Breast epithelium (tissue), 4 donors: ENCODE results near the gene GUCD1. TPM values are rescaled to one million over a fixed set of nuclear protein-coding genes. Genes with fewer than 3 reads are reported as not detected.

Experiments used
- DNase-seq, 2 donors: peaks; one replicate each; pipeline ENCODE4 v3.0.0-alpha.2; 2019; ENCODE audit warnings: low spot score in 2 of 2
- H3K27ac ChIP-seq, 2 donors: fragments of 200-600 bp; sonication (generic) in 1 of 2; one replicate each; pipeline ENCODE4 v1.5.1; 2016 to 2019; ENCODE audit warnings: mild to moderate bottlenecking in 1 of 2
- H3K27me3 ChIP-seq, 2 donors: fragments of 200-600 bp; sonication (generic) in 1 of 2; one replicate each; pipeline versions ENCODE4 v1.5.1 to v1.6.0; 2017 to 2019; ENCODE audit warnings: control low read depth in 1 of 2, mild to moderate bottlenecking in 1 of 2
- H3K36me3 ChIP-seq: fragments of 200-600 bp; one replicate; pipeline ENCODE4 v1.5.1; 2019
- H3K4me1 ChIP-seq, 2 donors: fragments of 200-600 bp; sonication (generic); one replicate each; pipeline ENCODE4 v1.5.1; 2016 to 2019; ENCODE audit warnings: control low read depth in 1 of 2
- H3K4me3 ChIP-seq, 3 donors: fragments of 200-600 bp; sonication (generic); 1 replicate in 2 of 3; 2 replicates in 1 of 3; pipeline ENCODE4 v1.5.1; 2016 to 2019; ENCODE audit warnings: mild to moderate bottlenecking in 3 of 3, moderate library complexity in 2 of 3
- H3K9me3 ChIP-seq, 2 donors: fragments of 200-600 bp; sonication (generic) in 1 of 2; one replicate each; pipeline ENCODE4 v1.5.1; 2016 to 2019; ENCODE audit warnings: control low read depth in 1 of 2
- CTCF ChIP-seq, 3 donors: fragments of 450-650 bp; IDR thresholded peaks; one replicate each; pipeline ENCODE4 v1.5.1; 2016 to 2017; ENCODE audit warnings: antibody characterized with exemption in 3 of 3, mild to moderate bottlenecking in 3 of 3, moderate library complexity in 3 of 3
- POLR2A ChIP-seq: fragments of 450-650 bp; IDR thresholded peaks from one replicate; pipeline ENCODE4 v1.6.1; 2016; ENCODE audit warnings: antibody characterized with exemption, mild to moderate bottlenecking, moderate library complexity
- POLR2AphosphoS5 ChIP-seq, 3 donors: sonication (generic); formaldehyde crosslinking; IDR thresholded peaks; one replicate each; pipeline ENCODE4 v1.6.1; 2017; ENCODE audit warnings: antibody characterized with exemption in 3 of 3
- intact Hi-C: fragments of 100-400 bp; cut with DNase I; formaldehyde crosslinking; loops from one replicate; pipeline ENCODE4 v1.15.1; 2023; ENCODE audit warnings: low total_unique reads
- total RNA-seq, 3 donors: library from RNA; depleted of rRNA; stranded (reverse); fragments of >200 nt; gene quantifications; one replicate each; pipeline ENCODE4 v1.1.0, GENCODE V29; 2016

GUCD1 gene
- total RNA-seq, 3 donors from 2014 or later, result 89.6 to 177 (median 91.4) TPM

- no peaks in the 10 kb centered on the region for H3K9me3 ChIP-seq
- intact Hi-C loops, result no loop called here
- no peak overlapping the region for H3K4me3 ChIP-seq
- H3K27ac ChIP-seq, result no peak overlapping the region
- TF ChIP-seq POLR2A, result no peak
- no peak for TF ChIP-seq CTCF (IDR thresholded peaks at IDR 0.05)
- no peak for TF ChIP-seq POLR2AphosphoS5 (IDR thresholded peaks at IDR 0.05)
- H3K36me3 ChIP-seq, result no peaks in the 10 kb centered on the region
- H3K27me3 ChIP-seq, result no peaks in the 10 kb centered on the region
- no peak for DNase-seq
- no peaks in the 10 kb centered on the region for H3K4me1 ChIP-seq
Measured at GRCh38 chr22:24576778-24577177, 21.8 kb upstream of the GUCD1 start.

- no peaks in the 10 kb centered on the region for H3K9me3 ChIP-seq
- H3K27ac ChIP-seq, result no peak overlapping the region
- no peak for DNase-seq
- H3K4me3 ChIP-seq, result no peak overlapping the region
- H3K36me3 ChIP-seq, result peaks cover 14% of the 10 kb centered on the region
- H3K4me1 ChIP-seq, result no peaks in the 10 kb centered on the region
- intact Hi-C loops, result no loop called here
- H3K27me3 ChIP-seq, result no peaks in the 10 kb centered on the region
- TF ChIP-seq CTCF (IDR thresholded peaks at IDR 0.05) (no peak), POLR2A (no peak), POLR2AphosphoS5 (IDR thresholded peaks at IDR 0.05) (no peak)
Measured at GRCh38 chr22:24571266-24571665, 16.3 kb upstream of the GUCD1 start.

GRCh38 chr22:24567668-24568067, 12.7 kb upstream of the GUCD1 start:
- Histone ChIP-seq H3K4me1 (peaks cover 0 to 3% of the 10 kb centered on the region in 2 donors), H3K4me3 (no peak overlapping the region), H3K9me3 (no peaks in the 10 kb centered on the region), H3K27ac (no peak overlapping the region), H3K36me3 (peaks cover 14% of the 10 kb centered on the region), H3K27me3 (no peaks in the 10 kb centered on the region)
- no peak for TF ChIP-seq CTCF (IDR thresholded peaks at IDR 0.05)
- no peak for TF ChIP-seq POLR2A
- no peak for TF ChIP-seq POLR2AphosphoS5 (IDR thresholded peaks at IDR 0.05)
- DNase-seq, result no peak
- intact Hi-C loops, result no loop called here

GRCh38 chr22:24566899-24567511, 12.1 kb upstream of the GUCD1 start:
- H3K4me1 ChIP-seq, result peaks cover 0 to 3% of the 10 kb centered on the region in 2 donors
- no peak overlapping the region for H3K4me3 ChIP-seq
- TF ChIP-seq POLR2A, result no peak
- TF ChIP-seq POLR2AphosphoS5 (IDR thresholded peaks at IDR 0.05), result no peak
- no peak for TF ChIP-seq CTCF (IDR thresholded peaks at IDR 0.05)
- peaks cover 14% of the 10 kb centered on the region for H3K36me3 ChIP-seq
- no peaks in the 10 kb centered on the region for H3K27me3 ChIP-seq
- H3K27ac ChIP-seq, result no peak overlapping the region
- no peak for DNase-seq
- no peaks in the 10 kb centered on the region for H3K9me3 ChIP-seq
- intact Hi-C loops, result no loop called here

- no peaks in the 10 kb centered on the region for H3K9me3 ChIP-seq
- no peak overlapping the region for H3K27ac ChIP-seq
- peaks cover 0 to 3% of the 10 kb centered on the region in 2 donors for H3K4me1 ChIP-seq
- no peaks in the 10 kb centered on the region for H3K27me3 ChIP-seq
- no peak overlapping the region for H3K4me3 ChIP-seq
- no peak for TF ChIP-seq POLR2AphosphoS5 (IDR thresholded peaks at IDR 0.05)
- TF ChIP-seq CTCF (IDR thresholded peaks at IDR 0.05), result no peak
- TF ChIP-seq POLR2A, result no peak
- intact Hi-C loops, result no loop called here
- peaks cover 13% of the 10 kb centered on the region for H3K36me3 ChIP-seq
- no peak for DNase-seq
Measured at GRCh38 chr22:24565077-24565476, 10.1 kb upstream of the GUCD1 start.
